Measurements from ENCODE around the gene TP53BP2.
A peak's percentile ranks its signal among the peaks of the same experiment; 100 is the strongest.
"Not testable (repeated sequence)": the region's sequence is repeated elsewhere in the genome, so short reads cannot be mapped to it uniquely, and the experiment has no call there.

The TP53BP2 gene

DNA sequence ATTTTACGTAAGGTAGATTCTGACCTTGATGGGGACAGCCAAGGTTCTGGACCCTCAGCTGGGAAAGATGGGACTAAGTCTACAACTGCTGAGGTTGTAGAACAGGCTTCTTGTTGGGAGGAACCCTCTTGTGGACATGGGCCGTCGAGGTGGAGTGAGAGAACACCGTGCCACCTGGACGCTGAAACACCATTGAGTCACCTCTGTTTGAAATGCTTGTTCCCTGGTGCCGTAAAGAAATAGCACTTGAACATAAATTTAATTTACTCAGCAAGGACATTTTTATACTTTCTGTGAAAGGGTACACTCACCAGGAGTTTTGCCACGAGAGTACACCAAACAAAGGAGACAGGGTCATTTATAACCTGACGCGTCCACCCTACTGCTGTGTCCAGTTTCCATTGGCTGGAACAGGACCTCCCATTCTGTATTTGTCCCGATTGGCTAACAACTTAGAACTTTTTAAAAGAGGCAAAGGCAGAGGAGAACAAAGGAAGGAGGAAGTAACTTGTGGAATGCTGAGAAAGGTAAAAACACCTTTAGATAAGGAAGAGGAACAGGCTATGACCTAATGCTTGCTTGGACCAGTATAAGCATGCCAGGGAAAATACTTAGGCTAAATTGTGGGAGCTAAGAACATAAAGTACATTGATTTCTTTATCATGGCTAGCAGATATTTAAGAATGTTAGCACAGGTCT, 105.6 kb downstream of the TP53BP2 start:
- DNase-seq (ENCODE audit: low read depth), result not testable (repeated sequence)

DNA sequence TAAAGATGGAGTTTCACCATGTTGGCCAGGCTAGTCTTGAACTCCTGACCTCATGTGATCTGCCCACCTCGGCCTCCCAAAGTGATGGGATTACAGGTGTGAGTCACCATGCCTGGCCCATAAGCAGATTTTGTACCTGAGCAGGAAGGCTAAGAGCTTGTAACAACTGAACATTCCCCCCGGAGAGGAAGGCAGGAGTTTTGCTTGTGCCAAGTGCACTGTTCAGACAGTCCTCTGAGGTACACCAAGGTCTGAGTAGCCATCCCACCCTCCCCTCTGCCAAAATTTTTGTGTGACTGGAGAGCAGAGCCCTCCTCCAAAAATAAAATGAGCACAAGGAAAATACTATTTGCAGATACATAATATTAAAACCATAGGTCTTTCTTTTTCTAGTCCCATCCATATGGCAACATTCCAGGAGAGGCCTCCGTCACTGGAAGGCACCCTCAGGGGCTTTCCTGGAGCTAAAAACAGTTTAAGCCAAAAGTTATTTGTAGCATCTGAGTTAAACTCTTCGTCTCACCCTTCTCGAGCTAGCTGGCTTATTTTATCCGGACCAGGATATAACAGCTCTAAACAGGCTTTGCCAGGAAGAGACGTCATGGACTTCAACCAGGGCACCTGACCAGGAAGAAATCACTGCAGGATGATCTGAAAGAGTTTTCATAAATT, 106.2 kb downstream of the TP53BP2 start:
- DNase-seq (ENCODE audit: low read depth), result peak; percentile 51

DNA sequence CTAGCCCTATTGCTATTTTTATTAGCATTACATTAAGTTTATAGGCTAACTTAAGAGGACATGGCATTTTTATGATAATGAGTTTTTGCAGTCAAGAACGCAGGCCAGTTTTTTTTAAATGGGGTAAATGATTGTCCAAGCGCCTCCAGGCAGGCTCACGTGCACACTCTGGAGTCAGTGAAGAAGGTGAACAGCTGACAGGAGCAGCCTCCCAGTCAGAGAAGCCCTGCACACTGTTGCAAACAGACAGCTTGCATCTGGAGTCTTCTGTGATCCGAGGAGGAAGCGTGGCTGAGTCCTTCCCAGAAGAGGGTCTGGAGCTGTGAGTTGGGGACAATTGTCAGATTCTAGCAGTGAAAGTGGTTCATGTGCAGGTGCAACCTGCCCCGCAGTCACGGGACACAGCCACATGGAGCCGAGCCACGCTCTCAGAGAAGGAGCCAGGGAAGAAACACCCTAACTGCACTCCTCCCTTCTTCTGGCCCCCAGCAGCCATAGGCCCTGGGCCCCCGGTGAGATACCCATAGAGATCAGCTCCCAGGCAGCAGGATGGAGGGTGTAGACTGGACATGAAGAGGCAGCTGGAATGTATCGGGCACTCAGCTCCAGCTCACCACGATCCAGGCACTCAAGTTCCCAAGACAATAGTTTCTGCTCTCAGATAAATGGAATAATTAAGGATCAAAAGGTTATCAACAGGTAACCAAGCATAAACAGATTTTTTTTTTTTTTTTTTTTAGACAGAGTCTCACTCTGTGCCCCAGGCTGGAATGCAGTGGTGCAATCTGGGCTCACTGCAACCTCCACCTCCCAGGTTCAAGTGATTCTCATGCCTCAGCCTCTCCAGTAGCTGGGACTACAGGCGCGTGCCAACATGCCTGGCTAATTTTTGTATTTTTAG, 107.0 kb downstream of the TP53BP2 start:
- DNase-seq (ENCODE audit: low read depth), result no peak

DNA sequence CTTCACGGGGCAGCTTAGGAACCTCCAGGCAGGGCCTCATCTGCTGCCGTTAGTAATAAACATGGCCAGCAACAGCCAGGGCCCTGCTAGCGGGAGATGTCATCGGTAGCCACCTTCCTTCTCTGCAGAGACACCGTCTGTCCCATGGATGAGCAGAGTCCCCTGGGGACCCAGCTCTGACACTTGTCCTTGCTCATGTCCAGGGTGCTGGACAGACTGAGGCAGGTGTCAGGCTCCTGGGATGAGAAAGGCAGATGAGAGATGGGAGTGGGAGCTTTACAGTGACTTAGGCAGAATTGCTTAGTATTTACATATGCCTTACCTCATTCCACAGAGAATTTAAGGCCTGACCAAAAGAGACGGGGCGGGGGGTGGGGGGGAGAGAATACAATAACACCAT, 108.4 kb downstream of the TP53BP2 start:
- no peak for DNase-seq (ENCODE audit: low read depth)

DNA sequence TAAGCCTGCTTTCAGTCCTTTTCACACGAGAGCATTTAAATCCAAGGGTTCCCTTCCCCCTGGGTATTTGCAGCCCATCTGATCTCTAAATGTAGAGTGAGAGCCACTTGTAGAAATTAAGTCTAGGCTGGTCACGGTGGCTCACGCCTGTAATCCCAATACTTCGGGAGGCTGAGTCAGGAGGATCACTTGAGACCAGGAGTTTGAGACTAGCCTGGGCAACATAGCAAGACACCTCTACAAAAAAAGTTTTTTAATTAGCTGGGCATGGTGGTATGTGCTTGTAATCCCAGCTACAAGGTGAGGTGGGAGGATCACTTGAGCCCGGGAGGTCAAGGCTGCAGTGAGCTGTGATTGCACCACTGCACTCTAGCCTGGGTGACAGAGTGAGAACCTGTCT, 109.1 kb downstream of the TP53BP2 start:
- DNase-seq (ENCODE audit: low read depth), result not testable (repeated sequence)

DNA sequence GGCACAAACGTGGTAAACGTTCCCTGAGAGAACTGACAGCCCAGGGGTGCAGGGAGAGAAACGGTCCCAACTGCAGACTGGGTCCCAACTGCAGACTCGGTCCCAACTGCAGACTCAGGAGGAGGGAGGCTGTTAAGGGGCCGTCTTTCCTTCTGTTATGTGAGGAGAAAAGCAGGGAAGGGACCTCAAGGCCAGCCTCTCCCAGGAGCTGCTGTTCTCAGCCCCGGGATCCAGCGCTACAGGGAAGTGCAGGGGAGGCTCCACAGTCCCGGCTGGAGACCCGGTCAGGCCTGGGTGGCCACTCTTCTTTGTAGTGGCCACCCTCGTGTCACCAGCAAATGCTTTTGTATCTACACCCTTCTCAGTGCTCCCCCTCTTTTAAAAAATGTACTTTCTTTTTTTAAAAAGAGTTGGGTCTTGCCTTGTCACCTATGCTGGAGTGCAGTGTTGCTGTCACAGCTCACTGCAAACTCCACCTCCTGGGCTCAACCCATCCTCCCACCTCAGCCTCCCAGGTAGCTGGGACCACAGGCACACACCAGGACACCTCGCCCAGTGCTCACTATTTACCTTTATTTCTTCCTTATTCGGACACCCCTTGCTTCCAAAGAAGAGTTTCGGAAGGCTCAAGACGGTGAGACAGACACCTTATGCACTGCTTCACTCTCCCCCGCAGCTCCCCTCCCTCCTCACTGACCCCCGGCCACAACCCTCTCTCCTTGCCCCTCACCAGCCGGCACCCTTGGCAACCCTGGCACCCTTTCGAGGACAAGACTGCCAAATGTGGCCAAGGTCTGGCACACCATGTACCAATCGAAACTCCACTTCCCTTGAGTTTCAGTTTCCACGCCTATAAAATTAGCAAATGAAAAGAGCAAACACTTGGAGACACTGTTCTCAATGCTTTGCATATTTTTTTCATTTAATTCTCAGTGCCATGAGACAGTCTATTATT, 111.6 kb downstream of the TP53BP2 start:
- DNase-seq (ENCODE audit: low read depth), result no peak

DNA sequence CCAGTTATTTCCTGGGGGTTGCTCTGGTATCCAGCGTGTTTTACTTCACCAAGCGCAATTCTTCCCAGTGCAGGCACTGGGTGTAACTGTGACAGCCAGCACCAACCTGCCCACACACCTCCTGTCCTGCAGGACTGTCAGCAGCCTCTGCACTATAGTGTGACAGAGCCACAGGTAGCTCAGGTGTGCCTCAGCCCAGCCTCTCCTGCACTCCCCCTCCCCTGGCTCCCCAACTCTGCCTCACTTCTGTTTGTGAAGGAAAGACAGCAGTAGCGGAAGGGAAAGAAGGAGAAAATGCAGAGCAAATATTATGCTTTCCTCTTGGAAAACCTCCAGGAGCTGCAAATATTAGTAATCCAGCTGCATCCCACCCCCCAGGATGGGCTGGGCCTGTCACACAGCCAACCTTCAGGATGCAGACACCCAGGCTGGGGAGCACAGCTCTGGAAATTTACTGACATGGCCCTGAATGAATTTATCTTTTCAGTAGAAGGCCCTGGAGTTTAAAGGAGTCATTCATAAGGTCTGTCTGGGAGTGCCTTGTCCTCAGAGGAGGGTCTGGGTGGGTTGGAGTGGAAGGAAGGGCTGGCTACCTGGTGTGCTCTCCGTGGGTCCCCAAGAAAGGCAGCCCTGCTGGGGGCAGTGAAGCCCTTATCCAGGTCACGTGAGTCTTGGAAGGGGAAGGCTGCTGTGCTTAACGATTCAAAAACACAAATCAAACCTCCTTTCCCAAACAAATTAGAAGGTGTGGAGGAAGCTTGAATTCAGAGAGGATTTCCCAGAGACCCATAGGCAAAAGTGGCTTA, 112.6 kb downstream of the TP53BP2 start:
- DNase-seq (ENCODE audit: low read depth), result no peak

DNA sequence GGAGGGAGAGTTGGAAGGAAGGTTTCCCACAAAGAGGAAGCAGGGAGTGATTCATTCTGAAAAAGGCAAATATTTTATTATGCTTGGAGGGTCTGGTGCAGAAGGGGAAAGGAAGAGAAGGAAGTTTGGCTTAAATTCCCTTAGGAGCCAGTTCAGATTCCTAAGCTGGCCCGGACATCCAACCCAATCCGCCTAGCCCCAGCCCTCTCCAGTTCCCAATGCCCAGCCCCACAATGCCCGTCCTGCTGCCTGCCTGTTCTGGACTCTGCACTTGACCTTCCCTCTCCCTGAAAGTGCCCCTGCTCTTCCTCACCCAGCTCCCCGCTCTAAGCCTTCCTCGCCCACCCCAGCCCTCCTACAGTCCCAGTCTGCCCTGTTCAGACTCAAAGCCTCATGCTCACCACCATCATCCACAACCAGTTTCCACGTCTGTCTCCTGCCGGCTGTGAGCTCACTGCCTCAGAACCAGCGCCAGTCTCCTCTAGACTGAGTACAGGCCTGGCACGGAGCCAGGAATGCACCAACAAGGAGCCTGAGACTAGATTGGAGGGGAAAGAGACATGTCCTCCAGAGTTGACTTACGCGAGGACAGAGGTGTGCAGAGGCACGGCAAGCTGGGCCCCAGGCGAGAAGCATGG, 114.5 kb downstream of the TP53BP2 start:
- DNase-seq (ENCODE audit: low read depth), result peak; percentile 76

DNA sequence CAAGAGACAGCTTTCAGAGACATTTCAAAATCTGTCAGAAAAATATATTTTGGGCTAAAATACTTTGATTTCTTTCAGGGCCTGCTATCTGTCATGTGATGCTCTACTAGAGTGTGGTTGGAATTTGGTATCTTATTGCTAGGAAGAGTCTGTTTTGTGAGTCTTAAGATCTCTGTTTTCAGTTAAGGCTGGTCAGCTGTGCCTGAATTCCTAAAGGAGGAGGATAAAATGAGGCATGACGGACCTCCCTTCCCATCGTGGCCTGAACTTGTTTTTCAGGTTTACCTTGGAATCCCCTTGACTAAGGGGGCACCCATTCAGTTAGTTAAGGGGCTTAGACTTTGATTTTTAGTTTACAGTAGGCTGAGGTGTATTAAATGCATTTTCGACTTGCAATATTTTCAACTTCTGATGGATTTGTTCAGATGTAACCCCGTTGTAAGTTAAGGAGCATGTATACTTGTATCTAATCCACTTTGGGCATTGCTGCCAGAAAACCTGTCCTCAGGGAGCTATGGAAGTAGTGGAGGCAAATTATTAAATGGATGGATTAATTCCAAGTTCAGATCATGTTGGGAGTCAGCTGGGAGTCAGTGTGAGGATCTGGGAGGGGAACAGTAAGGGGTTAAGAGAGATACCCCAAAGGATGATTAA, 115.1 kb downstream of the TP53BP2 start:
- no peak for DNase-seq (ENCODE audit: low read depth)

DNA sequence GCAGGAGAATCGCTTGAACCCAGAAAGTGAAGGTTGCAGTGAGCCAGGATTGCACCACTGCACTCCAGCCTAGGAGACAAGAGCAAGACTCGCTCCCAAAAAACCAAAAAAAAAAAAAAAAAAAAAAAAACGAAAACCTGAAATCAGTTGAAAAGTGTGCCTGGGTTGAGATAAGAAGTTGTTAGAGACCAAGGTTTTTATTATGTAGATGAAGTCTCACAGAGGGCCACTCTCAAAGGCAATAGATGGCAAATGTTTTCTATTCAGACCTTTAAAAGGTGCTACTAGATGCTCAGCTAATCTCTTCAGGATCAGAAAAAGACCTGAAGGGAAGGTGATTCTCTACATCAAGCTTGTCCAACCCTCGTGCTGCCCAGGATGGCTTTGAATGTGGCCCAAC, 115.8 kb downstream of the TP53BP2 start:
- DNase-seq (ENCODE audit: low read depth), result no peak
